GM21390 (cell line): ENCODE measurements around the gene CENPM.

Source experiments
- ATAC-seq: cut with Tn5 transposase; IDR thresholded peaks from one replicate; pipeline ENCODE4 v1.9.1; 2021; ENCODE audit not compliant: unreplicated experiment

CENPM gene

DNA sequence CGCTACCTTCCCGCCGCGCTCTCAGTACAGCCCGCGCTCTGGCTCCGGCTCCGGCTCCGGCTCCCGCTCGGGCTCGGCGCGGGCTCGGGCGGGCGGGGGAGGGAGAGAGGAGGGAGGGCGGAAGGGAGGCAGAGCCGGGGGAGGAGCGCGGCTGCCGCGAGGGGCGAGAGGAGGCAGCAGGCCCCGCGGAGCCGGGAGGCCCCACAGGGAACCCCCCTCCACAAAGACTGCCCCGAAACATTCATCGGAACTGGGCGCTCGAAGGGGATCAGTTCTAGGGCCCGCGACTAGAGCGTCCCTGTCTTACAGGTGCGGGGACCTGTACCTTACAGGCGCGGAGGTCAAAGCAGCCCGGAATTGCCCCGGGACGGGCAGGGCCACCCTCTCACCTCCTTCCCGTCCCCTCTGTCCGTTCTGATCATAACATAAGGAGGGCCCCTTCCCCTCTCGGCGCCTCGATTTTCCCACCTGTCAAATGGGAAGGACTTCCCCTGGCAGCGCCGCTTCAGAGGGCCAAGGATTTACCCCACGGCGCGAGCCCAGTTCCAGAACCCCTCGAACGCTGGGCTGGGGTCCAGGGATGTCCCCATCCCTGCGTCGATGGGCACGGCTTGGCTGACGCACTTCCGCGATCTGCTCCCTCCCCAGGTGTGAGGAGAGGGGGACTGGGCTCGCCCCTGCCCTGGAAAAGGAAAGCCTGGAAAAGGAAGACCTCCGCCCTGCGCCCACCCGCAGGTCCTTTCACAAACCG is 31.7 kb downstream of the CENPM start, which contains the start of gene SHISA8:
Gene SHISA8 (minus strand): TSS at position 40 of the 751 bp plus-strand sequence. CDS start 407 bp downstream, outside the sequence.
- ATAC-seq = no peak

DNA sequence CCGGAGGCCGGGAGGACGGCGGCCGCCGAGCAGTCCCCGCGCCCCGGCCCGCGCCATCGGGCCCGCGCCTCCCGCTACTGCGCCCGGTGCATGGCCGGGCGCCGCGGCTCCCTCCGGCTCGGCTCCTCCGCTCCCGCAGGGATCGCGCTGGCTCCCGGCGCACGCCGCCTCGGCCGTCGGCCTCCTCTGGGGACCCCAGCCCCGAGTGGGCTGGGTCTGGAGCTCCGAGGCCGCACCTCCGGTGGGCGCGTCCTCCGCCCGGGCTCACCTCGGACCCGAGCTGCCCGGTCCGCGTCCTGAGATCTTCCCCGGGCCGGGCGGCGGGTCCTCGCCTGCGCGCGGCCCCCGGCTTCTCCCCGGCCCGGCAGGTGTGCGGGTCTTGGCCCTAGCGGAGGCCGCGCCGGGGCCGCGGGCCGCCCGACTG is 32.3 kb downstream of the CENPM start:
- ATAC-seq = no peak

DNA sequence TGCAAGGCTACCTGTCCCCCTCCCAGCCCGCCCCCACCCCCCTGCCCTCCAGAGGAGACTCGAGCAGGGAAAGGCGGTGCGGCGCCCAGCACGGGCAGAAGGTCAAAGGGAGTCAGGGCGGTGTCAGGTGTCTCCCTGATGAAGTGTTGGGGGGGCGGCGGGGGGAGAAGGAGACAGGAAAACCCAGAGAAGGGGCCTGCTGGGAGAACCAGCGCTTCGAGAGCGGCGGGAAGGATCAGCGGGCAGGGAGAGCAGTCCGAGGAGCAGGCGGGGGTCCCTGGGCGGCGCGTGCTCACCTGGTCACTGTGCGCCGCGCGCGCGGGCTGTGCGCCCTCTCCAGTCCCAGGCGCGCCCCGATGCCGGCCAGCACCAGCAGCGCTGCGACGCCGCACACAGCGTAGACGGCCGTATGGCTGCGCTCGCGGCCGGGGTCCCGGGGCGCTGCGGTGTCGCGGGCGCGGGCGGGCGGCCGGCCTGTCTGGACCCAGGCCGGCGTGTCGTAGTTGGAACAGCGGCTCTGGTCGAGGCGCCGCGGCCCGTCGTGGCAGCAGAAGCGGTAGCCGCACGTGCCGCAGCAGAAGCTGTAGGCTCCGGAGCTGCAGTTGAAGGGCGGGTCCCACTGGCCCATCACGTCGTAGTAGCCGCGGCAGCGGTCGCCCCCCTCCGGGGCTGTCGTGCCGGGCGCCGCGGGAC is 33.0 kb downstream of the CENPM start:
- ATAC-seq = no peak

DNA sequence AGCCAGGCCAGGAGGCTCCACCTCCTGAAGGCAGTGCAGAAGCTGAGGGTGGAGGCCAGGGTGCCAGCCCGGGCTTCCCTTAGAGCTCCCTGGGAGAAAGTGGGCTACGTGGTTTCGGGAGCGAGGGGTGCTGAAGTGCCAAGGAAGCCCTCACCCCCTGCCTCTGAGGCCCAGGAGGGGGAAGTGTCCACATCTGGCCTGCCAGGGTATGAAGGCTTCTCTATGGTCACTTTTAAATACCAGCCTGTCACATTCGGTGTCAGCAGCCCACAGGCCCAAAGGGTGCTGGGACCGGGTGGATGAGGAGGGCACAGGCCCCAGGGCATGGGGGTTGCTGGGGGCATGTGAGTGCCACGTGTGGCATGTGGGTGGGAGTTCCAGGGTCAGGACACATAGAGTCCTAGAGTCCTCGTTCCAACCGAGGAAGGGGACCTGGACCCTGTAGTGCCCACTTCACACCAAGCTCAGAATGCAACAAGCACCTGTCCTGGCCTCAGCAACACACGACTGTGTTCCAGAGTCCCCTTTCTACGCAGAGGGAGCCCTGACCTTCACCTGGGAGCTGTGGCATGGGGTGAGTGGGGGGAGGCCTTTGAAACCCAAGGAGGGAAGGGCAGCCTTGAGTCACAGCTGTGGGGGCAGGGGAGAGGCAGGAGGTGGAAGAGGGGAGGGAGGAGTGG is 33.8 kb downstream of the CENPM start:
- no peak for ATAC-seq

DNA sequence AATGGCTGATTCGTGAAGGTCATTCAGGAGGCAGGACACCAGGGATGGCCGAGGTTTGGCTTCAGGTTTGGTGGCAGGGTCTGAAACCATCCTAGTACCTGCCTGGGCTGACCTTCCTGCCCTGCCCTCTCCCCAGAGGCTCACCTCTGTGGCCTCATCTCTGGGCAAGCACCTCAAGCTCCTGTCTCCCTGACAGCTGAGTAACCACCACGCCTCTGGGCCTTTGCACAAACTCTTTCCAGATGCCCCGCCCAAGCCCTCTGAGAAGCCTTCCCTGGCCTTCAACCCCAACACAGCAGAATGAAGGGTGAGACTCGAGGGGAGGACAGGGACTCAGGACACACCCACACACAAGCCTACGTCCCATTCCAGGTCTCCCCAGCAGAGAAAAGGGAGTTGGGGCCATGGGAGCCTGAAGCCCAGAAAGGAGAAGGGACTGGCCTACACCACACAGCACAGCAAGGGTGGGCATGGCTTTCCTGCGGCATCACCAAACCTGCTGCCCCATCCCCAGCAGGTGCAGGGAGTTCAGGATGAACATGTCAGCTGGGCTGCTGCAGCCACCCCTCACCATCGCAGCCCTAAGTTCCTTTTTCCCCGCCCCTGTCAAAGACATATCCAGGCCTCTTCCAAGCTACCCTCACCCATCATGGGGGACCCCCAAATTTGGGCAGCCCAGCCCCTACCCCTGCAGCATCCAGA is 34.5 kb downstream of the CENPM start:
- ATAC-seq = no peak

DNA sequence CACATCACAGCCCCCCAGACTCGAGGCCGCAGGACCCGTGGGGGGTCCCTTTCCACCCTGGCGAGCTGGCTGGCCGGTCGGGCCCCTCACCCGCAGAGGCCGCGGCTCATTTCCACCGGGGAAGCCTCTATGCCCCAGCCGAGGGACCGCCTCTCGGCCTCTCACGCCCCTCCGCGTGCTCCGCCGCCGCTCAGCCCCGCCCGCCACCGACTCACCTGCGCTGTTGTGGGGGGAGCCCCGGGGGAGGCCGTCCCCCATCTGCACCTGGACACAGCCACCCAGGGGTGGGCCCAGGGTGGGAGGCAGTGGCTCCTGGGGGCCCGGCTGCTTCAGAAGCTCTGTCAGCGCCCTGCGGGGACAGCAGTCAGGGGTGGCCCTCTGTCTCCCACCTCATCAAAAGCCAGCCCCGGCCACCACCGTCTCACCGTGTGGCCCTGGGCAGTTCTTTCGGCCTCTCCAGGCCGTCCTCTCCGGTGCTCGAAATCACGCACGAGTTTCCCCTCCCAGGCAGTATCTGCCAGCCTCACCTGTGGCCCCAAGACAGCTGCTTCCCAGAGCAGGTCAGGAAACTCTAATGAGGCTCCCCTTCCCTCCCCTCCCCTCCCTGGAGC is 35.8 kb downstream of the CENPM start:
- ATAC-seq = no peak

DNA sequence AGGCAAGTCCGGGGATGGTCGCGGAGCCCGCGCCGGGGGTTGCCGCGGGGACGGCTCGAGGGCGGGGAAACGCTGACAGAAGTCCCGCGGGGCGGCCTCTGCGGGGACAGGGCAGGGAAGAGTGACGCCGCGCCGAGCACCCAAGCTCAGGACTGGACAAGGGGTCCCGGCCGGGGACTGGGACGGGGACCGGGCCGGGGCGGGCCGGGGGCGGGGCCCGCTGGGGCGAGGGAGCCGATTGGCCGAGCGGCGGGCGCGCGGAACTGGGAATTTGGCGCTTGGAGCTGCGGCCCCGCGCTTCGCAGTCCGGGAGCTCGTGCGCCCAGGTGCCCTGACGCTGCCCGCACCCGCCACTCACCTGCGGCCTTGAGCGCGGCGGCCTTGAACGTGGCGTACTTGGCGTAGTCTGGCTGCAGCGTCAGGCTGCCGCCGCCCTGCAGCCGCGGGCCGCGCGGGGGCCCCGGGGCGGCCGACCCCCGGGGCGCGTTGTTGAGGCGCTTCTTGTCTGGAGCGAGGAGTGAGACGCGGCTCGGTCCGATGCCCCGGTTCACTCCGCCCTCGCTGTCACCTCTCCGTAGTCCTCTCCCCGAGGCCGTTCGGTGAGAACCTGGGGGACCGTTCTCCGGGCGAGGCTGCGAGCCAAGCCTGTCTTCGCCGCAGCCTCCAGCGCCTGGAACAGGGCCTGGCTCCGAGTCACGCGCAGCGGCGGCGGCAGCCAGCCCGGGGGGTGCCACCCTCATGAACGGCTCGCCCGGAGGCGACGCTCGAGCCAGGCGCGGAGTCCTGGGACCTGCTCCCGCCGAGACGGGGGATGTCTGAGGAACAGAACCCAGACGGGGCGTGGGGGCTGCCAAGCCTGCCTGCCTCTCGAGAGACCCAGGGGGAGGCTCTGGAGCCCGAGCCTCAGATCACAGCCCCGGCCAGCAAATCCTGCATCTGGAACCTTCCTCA is 36.6 kb downstream of the CENPM start:
- ATAC-seq = no peak

DNA sequence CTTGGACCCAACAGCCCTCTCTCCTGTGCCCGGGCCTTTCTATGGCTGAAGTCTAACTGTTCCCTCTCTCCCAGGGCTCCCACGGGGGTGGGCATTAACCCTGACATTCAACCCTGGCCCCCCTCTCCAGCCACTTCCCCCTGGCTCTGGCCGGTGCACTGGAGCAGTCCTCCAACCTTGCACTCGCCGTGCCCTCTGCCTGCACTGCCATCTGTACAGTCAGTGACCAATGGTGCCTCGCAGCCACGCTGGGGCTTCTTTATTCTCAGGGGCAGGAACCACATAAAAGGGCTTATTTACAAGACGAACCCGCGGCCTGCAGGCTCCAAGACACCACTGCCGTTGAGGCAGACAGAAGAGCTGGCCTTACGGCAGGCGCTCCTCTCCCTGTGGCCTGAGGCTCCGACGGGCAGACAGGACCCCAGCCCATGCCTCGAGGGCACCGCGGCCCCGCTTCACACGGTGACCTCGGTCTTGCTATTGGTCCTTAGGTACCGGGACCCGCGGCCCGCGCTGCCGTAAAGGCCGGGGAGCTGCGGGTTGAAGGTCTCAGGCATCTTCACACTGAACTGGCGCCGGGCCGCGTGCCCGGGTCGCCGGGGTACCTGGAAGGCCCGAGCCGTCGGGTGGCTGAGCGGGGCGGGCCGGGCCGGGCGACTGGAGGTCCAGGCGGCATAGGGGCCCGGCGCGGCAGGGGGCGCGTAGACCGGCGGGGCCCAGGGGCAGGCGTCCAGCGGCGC is 37.5 kb downstream of the CENPM start:
- ATAC-seq = no peak

DNA sequence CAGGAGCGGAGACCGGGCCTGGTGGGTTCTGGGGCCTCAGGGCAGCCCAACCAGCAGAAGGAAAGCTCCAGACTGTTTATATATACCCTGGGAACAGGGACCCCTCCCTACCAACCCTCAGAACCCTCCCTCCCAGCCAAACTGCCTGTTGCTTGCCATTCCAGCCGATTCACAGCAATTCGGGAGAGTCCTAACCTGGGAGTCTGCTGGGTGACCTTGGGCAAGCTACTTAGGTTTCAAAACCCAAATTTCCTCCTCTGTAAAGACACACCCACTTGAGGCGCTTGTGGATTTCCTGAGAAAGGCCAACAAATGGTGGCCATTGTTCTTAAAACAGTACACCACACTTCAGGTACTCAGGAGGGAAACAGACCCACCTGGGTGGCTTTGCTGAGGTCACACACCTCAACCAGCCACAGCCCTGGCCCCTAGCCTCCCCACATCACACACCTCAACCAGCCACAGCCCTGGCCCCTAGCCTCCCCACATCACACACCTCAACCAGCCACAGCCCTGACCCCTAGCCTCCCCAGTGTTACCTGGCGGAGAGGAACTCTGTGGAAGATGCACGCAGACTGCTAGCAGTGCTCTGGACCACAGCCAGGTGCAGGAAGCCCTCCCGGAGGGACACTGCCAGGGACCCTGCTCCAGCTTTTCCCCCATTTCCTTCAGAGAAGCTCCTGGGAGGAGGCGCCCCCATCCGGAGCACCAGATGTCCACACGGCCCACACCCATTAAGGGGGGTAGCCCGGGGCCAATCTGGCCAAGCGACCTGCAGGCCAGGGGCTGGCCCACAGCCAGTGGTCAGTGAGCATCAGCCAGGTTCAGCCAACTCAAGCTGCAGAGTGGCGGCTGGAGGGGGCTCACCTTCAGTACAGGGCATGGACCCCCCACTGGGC is 38.3 kb downstream of the CENPM start:
- no peak for ATAC-seq

DNA sequence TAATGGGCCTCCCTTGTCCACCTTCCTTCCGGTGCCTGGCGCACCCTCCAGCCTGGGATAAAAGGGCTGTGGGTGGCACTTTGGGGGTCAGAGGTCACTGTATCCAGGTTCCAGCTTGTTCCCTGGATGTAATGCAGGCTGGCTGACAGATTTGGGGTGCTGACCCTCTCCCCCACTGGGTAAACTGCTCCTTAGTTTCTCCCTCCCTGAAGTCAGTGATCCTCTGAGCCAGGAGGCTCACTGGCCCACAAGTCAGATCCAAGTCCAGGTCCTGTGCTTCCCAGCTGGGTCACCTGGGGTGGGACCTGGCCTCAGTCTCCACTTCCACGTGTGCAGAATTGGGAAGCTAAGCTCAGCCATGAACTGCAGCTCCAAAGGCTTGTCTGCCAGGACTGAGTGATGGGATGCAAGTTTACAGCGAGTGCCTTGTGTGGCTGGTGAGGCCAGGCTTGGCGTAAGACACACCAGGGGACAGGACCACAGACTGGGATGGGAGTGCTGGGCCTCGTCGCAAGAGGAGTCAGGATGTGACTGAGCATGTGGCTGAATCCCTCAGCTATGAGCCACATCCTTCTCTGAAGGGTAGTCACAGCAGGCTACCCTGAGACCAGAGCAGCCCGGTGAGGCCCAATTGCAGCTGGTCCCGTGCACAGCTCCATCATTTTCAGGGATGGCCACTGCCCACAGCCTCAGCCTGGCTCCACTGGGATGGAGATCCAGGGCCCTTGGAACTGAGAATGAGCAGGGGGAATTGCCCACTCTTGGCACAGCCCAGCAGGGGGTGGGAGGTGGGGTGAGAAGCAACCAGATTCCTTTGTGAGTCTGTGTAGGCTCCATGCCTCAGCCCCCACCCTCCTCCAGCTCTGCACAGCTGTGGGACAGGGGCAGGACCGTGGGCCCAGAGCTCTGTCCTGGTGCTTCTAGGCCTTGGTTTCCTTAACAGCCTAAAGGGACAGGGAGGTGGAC is 39.2 kb downstream of the CENPM start:
- no peak for ATAC-seq

DNA sequence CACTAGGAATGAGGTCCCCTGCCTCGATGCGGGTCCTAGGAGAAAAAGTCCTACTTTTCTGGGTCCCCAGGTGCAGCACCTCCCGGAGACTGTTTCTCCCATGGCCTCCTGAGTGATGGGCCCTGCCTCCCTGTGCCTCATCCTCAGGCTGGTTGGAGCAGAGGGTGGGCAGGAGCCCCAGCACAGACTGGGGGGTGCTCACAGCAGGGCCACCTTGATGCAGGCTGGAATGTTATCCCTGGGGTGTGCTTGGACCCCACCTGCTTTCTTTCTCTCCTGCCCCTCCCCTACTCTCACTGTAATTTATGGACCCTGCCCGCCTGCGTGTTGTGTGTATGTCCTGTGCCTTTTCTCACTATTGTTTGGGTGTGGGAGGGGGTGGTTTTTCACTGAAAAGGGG is 40.1 kb downstream of the CENPM start:
- ATAC-seq = no peak

DNA sequence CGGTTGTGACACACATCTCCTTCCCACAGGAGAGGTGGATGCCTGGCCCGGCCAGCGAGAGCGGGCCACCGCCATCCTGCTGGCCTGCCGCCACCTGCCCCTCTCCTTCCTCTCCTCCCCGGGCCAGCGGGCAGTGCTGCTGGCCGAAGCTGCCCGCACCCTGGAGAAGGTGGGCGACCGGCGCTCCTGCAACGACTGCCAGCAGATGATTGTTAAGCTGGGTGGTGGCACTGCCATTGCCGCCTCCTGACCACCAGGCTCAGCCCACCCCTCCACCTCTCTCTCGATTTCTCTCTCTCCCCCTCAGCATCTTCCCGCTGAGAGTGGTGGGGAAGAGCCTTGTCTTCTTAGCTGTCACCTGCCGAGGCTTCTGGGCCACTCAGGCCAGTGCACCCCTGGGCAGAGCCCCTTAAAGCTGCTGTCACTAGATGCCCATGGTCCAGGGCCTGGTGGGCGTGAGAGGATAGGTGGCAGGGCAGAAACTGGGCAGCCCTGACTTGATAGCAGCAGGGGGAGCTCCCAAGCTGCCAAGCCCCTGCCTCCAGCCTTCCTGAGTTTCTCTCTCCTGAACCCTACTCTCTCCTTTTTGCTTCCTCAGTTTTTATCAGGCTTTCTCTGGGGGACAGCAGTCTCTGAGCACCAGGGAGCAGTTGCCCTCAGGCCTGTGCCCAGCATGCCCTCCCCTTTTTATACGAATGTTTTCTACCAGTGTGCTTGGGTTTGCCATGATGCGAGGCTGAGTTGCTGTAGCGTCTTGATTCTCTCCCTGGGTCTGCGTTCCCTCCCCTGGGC is 41.3 kb downstream of the CENPM start:
- ATAC-seq = no peak

DNA sequence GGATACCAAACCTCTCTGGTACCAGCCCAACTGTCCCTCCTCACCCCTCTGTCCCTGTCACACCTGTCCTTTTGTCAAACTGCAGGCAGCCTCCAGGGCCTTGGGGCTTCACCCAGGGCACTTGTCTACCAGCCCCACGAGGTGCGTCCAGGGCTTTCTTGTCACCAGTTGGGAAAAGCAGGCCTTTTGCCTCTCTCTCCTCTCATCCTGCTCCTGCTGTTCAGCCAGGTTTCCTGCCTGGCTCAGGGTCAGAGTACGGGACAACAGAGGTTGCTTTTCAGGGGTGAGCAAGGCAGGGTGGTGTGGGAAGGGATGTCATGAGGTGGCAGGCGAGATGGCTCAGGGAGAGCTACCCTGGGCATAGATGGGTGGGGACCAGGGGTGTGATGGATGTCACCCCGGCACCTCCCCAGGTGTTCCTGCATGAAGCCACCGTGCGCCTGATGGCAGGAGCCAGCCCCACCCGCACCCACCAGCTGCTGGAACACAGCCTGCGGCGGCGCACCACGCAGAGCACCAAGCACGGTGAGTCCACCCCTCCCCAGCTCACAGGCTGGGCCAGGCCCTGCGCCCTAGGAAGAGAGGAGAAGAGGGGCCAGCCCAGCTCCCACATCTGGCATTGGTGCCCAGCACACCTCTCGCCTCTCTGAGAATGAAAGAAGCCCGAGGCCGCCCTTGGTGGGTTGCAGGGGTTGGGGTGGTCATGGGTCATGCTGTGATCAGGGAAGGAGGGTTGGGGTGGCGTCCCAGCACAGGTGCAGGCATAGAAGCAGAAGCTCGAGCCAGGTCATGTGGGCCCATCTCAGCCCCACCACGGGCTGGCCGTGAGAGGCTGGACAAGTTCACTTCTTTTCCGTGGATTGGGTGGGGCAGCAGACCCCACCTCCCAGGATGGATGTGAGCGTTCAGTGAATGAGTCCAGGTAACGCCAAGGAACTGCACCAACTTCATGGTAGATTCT is 42.2 kb downstream of the CENPM start:
- ATAC-seq = no peak

DNA sequence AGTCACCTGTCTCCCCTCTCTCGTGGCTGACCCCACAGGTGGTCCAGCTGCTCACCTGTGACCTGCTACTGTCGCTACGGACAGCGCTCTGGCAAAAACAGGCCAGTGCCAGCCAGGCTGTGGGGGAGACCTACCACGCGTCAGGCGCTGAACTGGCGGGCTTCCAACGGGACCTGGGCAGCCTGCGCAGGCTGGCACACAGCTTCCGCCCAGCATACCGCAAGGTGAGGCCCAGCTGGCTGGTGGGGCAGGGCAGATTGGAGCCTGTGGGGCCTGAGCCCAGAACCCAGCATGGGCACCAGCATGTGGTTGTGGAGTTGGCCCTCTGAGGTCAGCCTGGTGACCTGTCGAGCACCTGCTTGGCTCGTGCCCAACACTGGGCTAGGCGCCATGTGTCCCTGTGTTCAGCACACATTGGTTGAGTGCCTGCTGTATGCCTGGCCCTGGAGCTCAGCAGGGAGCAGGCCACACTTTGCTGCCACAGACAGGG is 44.0 kb downstream of the CENPM start:
- ATAC-seq = no peak

DNA sequence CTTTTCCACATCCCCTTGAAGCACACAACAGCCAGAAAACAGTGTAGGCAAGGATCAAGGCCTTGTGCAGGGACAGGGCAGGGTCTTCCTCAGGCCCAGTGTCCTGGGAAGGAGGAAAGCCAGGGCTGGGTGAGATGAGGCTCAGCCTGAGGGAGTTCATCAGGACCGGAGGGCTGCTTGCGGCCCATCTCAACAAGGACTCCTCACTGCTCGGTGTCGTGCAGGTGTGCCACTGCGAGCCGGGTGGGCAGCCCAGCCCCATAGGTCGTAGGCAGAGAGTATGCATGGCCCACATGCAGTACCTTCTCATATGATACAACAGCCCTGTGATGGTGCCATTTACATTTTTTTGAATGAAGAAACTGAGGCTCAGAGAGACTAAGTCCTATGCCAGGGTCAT is 44.9 kb downstream of the CENPM start:
- no peak for ATAC-seq
